NCI-H1105 (cell line): Measurements from ENCODE around the gene RASA3.
"Not testable (repeated sequence)": the region's sequence is repeated elsewhere in the genome, so short reads cannot be mapped to it uniquely, and the experiment has no call there.

Source experiments
- DNase-seq: peaks from one replicate; lab custom pipeline; 2025; lab: John Stamatoyannopoulos, UW

RASA3 gene, protein sequence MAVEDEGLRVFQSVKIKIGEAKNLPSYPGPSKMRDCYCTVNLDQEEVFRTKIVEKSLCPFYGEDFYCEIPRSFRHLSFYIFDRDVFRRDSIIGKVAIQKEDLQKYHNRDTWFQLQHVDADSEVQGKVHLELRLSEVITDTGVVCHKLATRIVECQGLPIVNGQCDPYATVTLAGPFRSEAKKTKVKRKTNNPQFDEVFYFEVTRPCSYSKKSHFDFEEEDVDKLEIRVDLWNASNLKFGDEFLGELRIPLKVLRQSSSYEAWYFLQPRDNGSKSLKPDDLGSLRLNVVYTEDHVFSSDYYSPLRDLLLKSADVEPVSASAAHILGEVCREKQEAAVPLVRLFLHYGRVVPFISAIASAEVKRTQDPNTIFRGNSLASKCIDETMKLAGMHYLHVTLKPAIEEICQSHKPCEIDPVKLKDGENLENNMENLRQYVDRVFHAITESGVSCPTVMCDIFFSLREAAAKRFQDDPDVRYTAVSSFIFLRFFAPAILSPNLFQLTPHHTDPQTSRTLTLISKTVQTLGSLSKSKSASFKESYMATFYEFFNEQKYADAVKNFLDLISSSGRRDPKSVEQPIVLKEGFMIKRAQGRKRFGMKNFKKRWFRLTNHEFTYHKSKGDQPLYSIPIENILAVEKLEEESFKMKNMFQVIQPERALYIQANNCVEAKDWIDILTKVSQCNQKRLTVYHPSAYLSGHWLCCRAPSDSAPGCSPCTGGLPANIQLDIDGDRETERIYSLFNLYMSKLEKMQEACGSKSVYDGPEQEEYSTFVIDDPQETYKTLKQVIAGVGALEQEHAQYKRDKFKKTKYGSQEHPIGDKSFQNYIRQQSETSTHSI

DNA sequence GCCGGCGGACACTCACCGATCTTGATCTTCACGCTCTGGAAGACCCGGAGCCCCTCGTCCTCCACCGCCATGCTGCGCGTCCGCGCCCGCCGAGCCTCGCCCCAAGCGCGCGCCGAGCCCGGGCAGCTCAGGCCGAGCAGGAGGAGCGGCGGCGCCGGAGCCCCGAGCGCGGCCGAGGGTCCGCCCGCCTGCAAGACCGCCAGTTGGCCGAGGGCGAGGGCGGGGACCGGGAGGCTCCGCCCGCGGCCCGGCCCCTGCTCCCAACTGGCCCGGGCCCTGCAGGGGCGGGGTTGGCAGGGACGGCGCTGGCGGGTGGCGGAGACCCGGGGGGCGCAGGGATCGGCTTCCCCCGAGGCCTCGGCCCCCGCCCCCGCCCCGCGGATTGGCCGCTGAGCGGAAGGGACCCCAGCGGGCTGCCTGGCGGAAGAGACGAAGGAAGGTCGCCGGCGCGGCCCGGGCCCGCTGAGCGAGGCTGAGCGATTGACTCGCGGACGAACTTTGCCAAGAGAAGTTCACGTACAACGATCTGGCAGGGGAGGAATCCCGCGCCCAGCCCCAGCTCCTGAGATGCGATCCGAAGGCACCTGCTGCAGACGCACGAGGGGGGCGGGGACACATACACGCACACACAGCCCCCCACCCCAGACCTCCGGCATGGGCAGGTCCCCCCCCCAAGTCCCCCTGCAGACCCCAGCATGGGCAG is at the start of gene RASA3:
TSS of gene RASA3 (minus strand) at position 205 of the 703 bp plus-strand sequence. CDS start at position 71, 134 bp downstream.
- DNase-seq = peak; percentile 74

DNA sequence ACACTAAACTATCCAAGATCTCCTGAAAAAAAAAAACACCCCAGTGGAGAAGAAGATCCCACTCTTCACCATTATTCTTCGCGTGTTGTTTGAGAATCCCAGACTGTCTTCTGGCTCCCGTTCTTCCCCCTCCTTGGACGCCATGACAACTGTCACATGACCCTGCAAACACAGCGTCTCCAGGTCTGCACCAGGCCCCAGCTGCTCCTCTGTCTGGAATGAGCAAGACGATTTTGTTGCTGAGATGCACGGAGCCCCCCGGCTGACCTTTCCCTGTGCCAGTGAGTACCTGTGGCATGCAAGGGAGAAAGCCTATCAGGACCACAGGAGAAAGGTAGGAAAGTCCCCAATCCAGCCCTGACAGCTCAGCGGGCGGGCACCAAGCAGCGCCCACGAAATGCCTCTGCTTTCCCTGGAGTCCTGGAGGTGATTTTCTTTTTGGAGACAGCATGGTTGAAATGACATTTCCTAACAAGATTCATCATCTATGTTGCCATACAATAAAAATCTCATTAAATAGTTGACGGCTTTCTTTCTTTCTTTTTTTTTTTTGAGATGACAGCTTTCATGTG is 46.8 kb upstream of the RASA3 start, which contains the start of gene CFAP97D2:
TSS of gene CFAP97D2 (plus strand) at position 171 of the 572 bp plus-strand sequence. CDS start at position 245, 74 bp downstream.
- no peak for DNase-seq

DNA sequence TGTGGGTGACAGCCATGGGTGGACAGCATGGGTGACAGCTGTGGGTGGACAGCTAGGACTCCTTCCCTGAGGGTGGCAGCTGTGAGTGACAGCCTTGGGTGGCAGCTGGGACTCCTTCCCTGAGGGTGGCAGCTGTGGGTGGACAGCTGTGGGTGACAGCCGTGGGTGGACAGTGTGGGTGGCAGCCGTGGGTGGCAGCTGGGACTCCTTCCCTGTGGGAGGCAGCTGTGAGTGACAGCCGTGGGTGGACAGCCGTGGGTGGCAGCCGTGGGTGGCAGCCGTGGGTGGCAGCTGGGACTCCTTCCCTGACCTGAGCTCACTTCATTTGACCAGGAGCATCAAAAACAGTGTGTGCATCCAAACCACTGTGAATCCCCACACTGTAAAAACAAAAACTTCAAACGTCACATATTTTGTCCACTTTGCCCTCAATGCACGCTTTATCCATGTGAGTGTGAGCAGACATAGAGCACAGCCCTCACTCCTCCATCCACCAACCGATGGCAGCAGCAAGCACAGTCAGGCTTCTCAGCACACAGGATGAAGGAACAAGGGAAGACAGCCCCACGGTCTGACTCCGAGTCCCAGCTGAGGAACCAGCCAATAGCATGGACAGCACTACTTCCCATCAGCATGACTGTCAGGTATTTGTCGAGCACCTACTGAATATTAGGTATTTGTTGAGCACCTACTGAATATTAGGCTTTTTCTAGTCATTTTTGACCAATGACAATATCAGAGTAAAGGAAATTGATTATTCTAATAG is 45.0 kb upstream of the RASA3 start:
- no peak for DNase-seq

DNA sequence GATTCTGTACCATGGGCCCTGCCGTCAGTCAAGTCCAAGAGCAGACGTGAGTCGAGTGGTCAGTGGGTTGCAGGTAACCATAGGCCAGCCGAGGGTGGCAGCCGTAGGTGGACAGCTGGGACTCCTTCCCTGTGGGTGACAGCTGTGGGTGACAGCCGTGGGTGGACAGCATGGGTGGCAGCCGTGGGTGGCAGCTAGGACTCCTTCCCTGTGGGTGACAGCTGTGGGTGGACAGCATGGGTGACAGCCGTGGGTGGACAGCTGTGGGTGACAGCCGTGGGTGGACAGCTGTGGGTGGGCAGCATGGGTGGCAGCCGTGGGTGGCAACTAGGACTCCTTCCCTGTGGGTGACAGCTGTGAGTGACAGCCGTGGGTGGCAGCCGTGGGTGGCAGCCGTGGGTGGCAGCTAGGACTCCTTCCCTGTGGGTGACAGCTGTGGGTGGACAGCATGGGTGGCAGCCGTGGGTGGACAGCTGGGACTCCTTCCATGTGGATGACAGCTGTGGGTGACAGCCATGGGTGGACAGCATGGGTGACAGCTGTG is 44.0 kb upstream of the RASA3 start:
- not testable (repeated sequence) for DNase-seq

DNA sequence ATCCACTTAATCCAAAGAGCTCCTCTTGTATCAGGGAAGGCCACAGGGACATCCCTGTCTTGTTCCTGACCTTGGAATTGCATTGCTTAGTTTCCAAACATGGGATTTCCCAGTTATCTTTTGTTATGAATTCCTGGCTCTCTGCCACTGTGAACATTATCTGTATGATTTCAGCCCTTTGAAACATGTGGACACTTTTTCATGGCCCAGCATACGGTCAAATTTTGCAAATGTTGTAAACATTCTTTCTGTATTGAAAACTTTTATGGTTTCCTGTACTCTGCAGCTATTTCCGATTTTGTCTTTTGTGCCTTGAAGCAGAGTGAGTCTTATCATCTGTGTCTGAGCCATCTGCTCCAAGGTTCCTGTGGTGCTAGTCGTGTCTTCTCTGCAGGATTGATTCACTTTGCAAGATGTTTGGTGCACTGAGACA is 42.1 kb upstream of the RASA3 start:
- no peak for DNase-seq

DNA sequence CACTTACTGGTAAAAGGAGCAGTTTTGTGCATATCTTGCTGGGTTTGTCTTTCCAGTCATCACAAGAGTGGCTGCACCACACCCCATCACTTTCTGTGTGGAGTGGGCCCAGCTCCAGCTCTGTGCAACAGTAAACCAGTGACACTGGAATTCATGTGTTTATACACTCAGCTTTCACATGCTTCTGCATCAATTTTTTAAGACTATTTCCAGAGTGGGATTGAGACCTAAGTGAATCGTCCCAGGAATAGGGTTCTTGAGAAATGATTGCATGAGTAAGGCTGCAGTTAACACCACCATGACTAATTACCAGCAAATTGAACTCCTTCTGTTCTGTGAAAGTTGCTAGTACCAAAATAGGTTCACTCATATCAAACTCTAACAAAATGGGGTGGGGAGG is 41.3 kb upstream of the RASA3 start:
- no peak for DNase-seq

DNA sequence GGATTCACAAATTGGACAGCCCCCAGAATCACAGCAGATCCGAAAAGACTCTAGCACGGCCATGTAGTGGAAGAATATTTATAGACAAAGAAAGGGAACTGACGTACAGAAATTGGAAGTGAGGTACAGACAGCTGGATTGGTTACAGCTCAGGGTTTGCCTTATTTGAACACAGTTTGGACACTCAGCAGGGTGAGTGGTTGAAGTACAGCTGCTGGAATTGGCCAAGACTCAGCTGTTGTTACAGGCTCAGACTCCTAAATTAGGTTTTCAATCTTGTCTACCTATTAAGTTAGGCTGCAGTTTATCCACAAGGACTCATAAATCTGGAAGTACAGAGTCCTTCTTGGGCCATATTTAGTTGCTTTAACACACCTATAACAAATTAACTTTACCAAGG is 40.8 kb upstream of the RASA3 start:
- DNase-seq = no peak

DNA sequence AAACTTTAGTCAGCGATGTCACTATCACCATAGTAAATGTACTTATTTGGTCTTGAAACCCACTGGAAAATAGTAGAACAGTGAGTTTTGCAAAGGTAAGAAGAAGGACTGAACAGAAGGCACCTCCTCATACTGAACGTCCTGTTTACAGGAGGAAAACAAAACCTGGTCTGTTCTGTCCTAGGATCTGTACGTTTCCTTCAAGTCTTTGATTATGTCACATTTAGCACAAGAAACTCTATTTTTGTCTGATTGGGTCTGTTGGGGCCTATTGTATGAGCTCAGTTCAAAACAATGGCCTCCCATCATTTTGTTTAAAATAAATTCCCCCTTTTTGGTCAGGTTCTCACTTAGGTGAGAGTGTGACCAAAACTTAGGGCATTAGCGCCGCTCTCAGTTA is 35.5 kb upstream of the RASA3 start:
- DNase-seq = no peak

DNA sequence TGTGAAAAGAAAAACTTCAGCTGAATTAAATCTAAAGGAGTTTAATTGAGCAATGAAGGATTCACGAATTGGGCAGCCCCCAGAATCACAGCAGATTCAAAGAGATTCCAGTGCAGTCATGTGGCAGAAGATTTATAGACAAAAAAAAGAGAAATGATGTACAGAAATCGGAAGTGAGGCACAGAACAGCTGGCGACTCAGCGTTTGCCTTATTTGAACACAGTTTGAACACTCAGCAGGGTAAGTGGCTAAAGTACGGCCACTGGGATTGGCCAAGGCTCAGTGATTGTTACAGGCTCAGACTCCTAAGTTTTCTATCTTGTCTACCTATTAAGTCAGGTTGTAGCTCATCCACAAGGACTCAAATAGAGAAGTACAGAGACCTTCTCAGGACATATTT is 35.0 kb upstream of the RASA3 start:
- no peak for DNase-seq

DNA sequence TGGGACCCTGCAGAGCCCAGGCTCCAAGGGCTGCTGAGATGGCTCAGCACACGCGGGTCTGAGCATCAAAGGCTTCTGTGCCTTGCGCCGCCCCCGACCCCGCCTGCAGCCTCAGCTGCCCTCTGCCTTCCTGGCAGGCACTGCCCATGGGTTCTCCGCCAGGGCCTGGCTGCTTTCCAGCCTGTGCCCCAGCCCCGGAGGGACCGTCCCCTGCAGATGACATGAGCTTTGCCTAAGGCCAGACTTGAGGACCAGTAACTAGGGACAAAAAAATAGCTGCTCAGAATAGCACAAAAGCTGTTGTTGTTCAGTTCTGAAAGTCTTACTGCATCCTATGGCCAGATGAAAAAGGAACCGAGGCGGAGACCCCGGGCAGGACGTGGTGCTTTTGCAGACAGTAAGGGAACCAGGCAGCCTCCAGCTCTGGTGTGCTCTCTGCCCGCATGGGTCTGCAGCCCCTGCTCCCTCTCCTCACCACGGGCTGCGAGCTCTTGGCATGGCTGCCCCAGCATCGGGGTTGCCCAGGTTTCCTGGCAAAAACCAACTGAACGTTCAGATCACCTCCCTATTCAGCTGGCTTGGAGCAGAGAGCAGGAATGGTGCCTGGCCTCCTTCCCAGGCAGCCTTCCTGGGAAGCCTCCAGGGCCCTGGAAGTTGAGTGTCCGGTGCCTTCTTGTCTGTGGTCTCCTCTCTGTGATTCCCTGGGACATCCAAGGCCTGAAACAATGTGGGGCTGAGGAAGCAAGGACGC is 34.1 kb upstream of the RASA3 start:
- DNase-seq = no peak

DNA sequence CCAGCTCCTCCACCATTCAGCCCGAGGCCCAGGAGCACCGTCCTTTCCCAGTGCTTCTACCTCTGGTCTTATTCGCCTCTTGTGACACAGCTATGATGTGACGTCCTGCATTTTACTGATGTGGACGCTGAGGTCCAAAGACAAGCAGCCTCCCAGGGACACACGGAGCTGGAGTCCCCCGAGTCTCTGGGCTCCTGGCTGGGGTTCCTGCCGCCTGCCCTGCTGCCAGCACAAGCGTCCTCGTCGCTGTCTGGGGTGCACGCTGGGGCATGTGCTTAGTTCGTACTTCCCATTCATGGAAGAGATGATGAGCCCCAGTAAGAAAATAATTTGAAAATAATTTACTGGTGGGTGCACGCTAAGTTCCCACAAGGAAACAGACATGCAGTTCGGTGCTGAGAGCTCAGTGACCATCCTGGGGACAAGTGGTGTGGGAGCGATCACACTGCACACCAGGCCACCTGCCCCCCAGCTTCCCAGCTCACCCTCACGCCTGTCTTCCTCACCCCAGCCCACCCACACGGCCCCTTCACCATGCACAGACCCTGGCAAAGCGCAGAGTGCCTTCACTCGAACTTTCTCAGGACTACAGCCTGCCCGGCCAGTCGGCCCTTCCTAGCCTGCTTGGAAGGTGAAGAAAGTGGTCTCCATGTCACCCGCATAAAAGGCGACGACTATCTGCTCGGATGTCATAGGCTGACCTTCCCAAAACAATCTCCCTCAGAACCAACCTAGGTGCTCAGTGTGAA is 32.4 kb upstream of the RASA3 start:
- no peak for DNase-seq

DNA sequence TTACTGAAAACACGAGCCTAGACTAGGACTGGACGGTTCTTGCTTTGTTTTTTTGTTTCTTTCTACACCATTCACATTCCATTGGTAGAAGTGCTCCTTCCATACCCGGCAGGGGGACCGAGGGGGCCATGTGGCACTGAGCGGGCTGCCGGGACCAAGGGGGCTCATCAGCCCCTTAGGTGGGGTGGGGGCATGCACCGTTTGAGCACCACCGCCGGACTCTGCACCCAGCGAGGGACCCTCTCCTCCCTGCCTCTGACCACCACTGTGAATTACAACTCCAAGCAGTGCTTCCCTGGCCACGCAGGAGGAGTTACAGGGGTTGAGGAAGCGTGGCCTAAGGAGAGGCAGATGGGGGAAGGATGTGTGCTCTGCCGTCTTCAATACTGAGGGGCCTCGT is 31.6 kb upstream of the RASA3 start:
- no peak for DNase-seq

DNA sequence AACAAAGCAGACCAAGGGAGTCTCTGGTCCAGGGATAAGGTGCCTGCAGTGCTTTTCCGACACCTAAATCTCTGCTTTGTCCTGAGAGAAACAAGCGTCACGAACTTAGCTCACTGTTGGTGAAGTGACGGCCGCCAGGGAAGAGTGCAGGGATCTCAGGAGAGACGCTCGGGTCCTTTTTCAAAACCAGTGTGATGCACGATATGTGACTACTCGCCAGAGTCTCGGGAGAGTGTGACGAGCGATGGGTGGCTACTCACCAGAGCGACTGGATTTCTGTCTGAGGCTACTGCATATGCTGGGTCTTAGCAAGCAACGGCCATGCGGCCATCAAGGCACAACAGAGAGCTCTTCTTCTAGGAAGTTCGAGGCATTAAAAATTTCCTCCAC is 30.1 kb upstream of the RASA3 start:
- DNase-seq = no peak

DNA sequence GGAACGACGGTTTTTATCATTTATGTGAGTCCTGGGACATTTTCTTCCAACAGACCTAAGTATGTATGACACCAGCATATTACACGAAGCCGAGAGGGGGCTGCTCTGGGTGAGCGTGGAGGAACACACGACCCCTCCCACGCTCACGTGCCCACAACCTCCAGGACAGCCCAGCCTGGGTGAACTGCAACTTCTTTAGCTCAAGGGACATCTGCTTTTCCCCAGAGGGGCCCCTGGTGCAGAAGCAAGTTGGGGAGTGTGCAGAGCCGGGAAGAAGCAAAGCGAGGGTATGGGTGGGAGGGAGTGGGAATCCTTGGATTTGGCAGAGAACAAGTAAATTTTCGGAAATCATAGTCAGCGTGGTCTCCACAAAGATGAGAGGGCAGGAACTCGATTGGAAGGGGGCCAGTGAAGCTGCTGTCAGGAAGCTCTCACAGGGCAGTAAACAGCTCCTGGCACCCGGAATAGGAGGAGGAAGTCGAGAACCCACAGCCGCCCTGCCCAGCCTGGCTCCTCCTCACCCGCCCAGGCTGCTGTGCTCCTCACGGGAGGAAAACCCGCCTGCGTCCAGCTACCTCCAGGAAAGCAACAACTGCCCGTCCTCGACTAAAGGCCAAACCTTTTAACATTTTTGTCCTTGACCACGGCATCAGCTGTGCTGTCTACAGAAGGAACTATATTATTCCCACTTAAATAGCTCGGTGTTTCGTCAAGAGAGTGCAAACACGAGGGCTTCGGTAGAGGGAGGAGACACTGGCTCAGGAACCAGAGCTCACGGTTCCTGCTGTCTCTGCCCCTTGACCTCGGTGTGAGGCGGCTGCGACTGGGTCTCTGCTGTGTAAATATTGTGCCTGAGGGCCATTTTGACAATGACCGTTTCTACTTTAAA is 29.5 kb upstream of the RASA3 start:
- DNase-seq = no peak

DNA sequence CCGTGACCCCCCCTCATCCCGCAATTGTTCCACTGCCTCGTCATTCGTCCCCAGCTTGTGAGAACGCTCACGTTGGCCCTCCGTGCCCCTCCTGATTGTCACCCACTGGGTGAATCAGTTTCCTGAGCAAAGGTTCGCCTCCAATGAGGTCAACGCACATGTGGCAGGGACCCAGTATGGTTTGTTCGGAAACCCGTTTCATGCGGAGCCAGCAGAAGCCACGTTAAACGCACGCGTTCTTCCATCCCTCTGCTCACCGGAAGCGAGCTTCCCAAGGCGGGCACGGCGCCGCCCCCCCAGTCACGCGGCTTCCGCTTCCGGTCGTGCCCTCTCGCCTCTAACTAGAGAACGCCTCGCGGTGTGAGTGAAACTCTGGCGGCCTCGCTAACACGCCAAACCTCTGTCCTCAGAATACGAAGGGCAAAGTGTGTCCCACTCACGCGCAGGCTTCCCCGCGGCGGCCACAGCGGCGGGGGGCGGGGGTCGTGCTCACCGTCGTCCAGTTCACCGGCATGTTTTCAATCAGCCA is 28.7 kb upstream of the RASA3 start:
- no peak for DNase-seq

DNA sequence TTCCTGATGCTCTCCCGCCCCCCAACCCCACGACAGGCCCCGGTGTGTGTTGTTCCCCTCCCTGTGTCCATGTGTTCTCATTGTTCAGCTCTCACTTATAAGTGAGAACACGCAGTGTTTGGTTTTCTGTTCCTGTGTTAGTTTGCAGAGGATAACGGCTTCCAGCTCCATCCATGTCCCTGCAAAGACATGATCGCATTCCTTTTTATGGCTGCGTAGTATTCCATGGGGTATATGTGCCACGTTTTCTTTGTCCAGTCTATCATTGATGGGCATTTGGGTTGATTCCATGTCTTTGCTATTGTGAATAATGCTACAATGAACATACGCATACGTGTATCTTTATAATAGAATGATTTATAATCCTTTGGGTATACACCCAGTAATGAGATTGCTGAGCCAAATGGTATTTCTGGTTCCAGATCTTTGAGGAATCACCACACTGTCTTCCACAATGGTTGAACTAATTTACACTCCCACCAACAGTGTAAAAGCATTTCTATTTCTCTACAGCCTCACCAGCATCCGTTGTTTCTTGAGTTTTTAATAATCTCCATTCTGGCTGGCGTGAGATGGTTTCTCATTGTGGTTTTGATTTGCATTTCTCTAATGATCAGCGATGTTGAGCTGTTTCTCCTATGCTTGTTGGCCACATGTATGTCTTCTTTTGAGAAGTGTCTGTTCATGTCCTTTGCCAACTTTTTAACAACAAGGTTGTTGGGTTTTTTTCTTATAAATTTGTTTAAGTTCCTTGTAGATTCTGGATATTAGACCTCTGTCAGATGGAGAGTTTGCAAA is 26.6 kb upstream of the RASA3 start:
- not testable (repeated sequence) for DNase-seq

DNA sequence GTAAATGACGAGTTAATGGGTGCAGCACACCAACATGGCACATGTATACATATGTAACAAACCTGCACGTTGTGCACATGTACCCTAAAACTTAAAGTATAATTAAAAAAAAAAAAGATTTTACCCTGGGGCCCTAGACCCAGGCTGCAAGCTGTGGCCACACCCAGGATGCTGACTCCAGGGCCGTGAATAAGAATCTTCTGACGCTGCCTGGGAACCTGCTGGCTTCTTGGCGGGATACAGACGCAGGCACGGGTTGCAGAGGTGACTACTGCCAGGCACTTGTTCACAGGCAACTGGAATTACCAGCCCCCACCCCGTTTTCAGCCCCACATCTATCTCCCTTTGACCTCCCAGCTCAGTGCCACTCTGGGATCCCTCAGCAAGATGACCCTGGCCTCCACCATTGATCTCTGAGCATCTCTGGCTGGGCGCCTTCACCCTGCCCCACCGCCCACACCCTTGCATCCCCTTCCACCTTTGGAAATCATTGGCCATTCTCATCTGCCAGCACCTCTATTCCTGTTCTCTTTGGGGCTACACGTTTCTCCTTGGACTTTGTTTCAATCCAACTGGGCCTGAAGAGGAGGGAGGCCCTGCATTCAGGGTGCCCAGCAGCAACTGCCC is 25.6 kb upstream of the RASA3 start:
- DNase-seq = no peak
